GM10248 (cell line): ENCODE data around the gene ENPP6.

Source experiments
- CTCF ChIA-PET: fragments of 300-600 bp; sonication (Branson Sonifier 250); formaldehyde crosslinking; extraction: SDS; loops from one replicate; lab custom pipeline; 2021; ENCODE audit warnings: antibody characterized with exemption; lab: Yijun Ruan, JAX
- POLR2A ChIA-PET: fragments of 350-650 bp; sonication (Branson Sonifier 250); formaldehyde crosslinking; extraction: SDS; loops from one replicate; lab custom pipeline; 2020; ENCODE audit warnings: antibody characterized with exemption; lab: Yijun Ruan, JAX
- DNase-seq: peaks from one replicate; pipeline ENCODE4 v3.0.0; 2012; ENCODE audit errors: extremely low spot score
- CTCF ChIP-seq: IDR thresholded peaks from 2 replicates; pipeline ENCODE4 v1.5.1; 2012; ENCODE audit warnings: mild to moderate bottlenecking, low read depth; ENCODE audit errors: extremely low read depth, missing control alignments, control extremely low read depth

The ENPP6 gene

GRCh38 chr4:184253072-184253420 lies 35.4 kb upstream of the ENPP6 start:
- ChIA-PET POLR2A (no interaction called here), CTCF (interaction anchor here (2.2 to 6.0 kb wide), 3 partner anchors 10 to 23 kb away, joined by 6 to 72 read pairs (median 15); no protein-coding TSS in a partner anchor)
- TF ChIP-seq CTCF: no peak
- DNase-seq: no peak

GRCh38 chr4:184252136-184253071 lies 34.7 kb upstream of the ENPP6 start:
- DNase-seq: no peak
- ChIA-PET POLR2A (no interaction called here), CTCF (interaction anchor here (0.9 to 6.0 kb wide), 8 partner anchors 9 to 426 kb away, joined by 3 to 72 read pairs (median 4); no protein-coding TSS in a partner anchor)
- no peak for TF ChIP-seq CTCF

GRCh38 chr4:184251670-184251980 lies 34.0 kb upstream of the ENPP6 start:
- ChIA-PET CTCF (interaction anchor here (0.7 to 6.0 kb wide), 13 partner anchors 8 to 482 kb away, joined by 3 to 72 read pairs (median 4); partner anchors contain the start of gene CENPU), POLR2A (no interaction called here)
- DNase-seq: no peak
- TF ChIP-seq CTCF: no peak

- POLR2A ChIA-PET: no interaction called here
- DNase-seq: peak; percentile 60
- peak; percentile 35 for TF ChIP-seq CTCF
- CTCF ChIA-PET: interaction anchor here (0.7 to 6.0 kb wide), 14 partner anchors 8 to 483 kb away, joined by 3 to 72 read pairs (median 4); partner anchors contain the start of gene CENPU
Measured at GRCh38 chr4:184250795-184251669, 33.4 kb upstream of the ENPP6 start.

- CTCF ChIA-PET: interaction anchor here (0.8 to 1.5 kb wide), 4 partner anchors 11 to 16 kb away, joined by 3 to 5 read pairs (median 4); no protein-coding TSS in a partner anchor
- TF ChIP-seq CTCF: no peak
Measured at GRCh38 chr4:184248216-184248615, 30.5 kb upstream of the ENPP6 start.

GRCh38 chr4:184247421-184247820 lies 29.7 kb upstream of the ENPP6 start:
- CTCF ChIA-PET: interaction anchor here (0.8 to 1.6 kb wide), 5 partner anchors 10 to 19 kb away, joined by 3 to 5 read pairs (median 4); no protein-coding TSS in a partner anchor
- TF ChIP-seq CTCF: no peak
- POLR2A ChIA-PET: no interaction called here

More at GRCh38 chr4:184248216-184248615, 30.5 kb upstream of the ENPP6 start:
- no peak for DNase-seq
- POLR2A ChIA-PET: no interaction called here

More at GRCh38 chr4:184247421-184247820, 29.7 kb upstream of the ENPP6 start:
- DNase-seq: no peak
